Body of pancreas (tissue), 4 donors: Measurements from ENCODE around the gene BTG2. TPM values are rescaled to one million over a fixed set of nuclear protein-coding genes. Genes with fewer than 3 reads are reported as not detected.
"Not testable (repeated sequence)": the region's sequence is repeated elsewhere in the genome, so short reads cannot be mapped to it uniquely, and the experiment has no call there.

Experiments used
- ATAC-seq: fragments of 150-250 bp; one replicate; pipeline ENCODE4 v1.9.1; 2016
- DNase-seq, 4 donors: peaks; one replicate each; pipeline ENCODE4 v3.0.0-alpha.2; 2019
- H3K27ac ChIP-seq, 4 donors: fragments of 200-600 bp; sonication (generic); 1 replicate in 3 of 4; 2 replicates in 1 of 4; pipeline versions ENCODE4 v1.5.1 to v1.6.1; 2016 to 2019; ENCODE audit warnings: mild to moderate bottlenecking in 1 of 4, mixed read lengths in 1 of 4, moderate library complexity in 1 of 4
- H3K27me3 ChIP-seq, 2 donors: fragments of 200-600 bp; sonication (generic); one replicate each; pipeline ENCODE4 v1.6.0; 2016; ENCODE audit warnings: mild to moderate bottlenecking in 1 of 2
- H3K36me3 ChIP-seq, 2 donors: fragments of 200-600 bp; sonication (generic); replicated peaks in 1 of 2; 2 replicates each; pipeline ENCODE4 v1.5.1; 2016; ENCODE audit warnings: low read depth in 2 of 2; ENCODE audit not compliant: insufficient read depth in 1 of 2
- H3K4me1 ChIP-seq: fragments of 200-600 bp; sonication (generic); one replicate; pipeline ENCODE4 v1.6.0; 2016
- H3K4me3 ChIP-seq, 2 donors: fragments of 200-600 bp; sonication (generic); 1 replicate in 1 of 2; 2 replicates in 1 of 2; pipeline ENCODE4 v1.5.1; 2016 to 2019
- H3K9me3 ChIP-seq, 3 donors: fragments of 200-600 bp; sonication (generic); 1 replicate in 2 of 3; 2 replicates in 1 of 3; pipeline ENCODE4 v1.5.1; 2016
- POLR2A ChIP-seq, 3 donors: fragments of 450-650 bp; IDR thresholded peaks; one replicate each; pipeline ENCODE4 v1.6.1; 2016; ENCODE audit warnings: antibody characterized with exemption in 3 of 3, mild to moderate bottlenecking in 2 of 3
- WGBS, 2 donors: methylation state at CpG; one replicate each; pipeline ENCODE4 v1.1.5; 2017; 5-methylcytosine and 5-hydroxymethylcytosine counted together
- intact Hi-C: fragments of 100-400 bp; cut with DNase I; formaldehyde crosslinking; loops from one replicate; pipeline ENCODE4 v1.15.1; 2023
- total RNA-seq, 2 donors: library from RNA; depleted of rRNA; stranded (reverse); fragments of >200 nt; gene quantifications; one replicate each; pipeline ENCODE4 v1.1.0, GENCODE V29; 2016
- TF ChIP-seq, protein P1 (sequence below), 7 experiments: fragments of 450-650 bp in 4 of 7; fragments of 200-600 bp in 3 of 7; sonication (generic) in 3 of 7; IDR thresholded peaks; one replicate each; pipeline ENCODE4 v1.5.1; 2016 to 2019; ENCODE audit warnings: antibody characterized with exemption in 7 of 7

The BTG2 gene
- 100 to 1,000 TPM; 122 to 160 TPM for total RNA-seq

GRCh38 chr1:203304919-203305808 is at the start of gene BTG2:
TSS of gene BTG2 (plus strand) at chr1:203305519. CDS start at chr1:203305607, 88 bp downstream.
- H3K9me3 ChIP-seq: no peaks in the 10 kb centered on the region
- no peaks in the 10 kb centered on the region for H3K36me3 ChIP-seq
- TF ChIP-seq POLR2A (IDR thresholded peaks at IDR 0.05): peak; percentile 100
- TF ChIP-seq, protein P1, sequence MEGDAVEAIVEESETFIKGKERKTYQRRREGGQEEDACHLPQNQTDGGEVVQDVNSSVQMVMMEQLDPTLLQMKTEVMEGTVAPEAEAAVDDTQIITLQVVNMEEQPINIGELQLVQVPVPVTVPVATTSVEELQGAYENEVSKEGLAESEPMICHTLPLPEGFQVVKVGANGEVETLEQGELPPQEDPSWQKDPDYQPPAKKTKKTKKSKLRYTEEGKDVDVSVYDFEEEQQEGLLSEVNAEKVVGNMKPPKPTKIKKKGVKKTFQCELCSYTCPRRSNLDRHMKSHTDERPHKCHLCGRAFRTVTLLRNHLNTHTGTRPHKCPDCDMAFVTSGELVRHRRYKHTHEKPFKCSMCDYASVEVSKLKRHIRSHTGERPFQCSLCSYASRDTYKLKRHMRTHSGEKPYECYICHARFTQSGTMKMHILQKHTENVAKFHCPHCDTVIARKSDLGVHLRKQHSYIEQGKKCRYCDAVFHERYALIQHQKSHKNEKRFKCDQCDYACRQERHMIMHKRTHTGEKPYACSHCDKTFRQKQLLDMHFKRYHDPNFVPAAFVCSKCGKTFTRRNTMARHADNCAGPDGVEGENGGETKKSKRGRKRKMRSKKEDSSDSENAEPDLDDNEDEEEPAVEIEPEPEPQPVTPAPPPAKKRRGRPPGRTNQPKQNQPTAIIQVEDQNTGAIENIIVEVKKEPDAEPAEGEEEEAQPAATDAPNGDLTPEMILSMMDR (IDR thresholded peaks at IDR 0.05): peak in 1 of 7 experiments; percentile 13
- DNase-seq (peak; percentile 95 to 97 (median 96)), ATAC-seq (peak; percentile 83)
- peak within 1 kb of the TSS; percentile 95 to 99 (median 98) for H3K27ac ChIP-seq
- H3K4me3 ChIP-seq: peak within 1 kb of the TSS; percentile 49 to 84
- H3K4me1 ChIP-seq: peaks cover 58% of the 10 kb centered on the region
- intact Hi-C loops: no loop called here
- no peaks in the 10 kb centered on the region for H3K27me3 ChIP-seq
- WGBS, 2 donors: 2 to 3% methylated on average over 17 to 65 of the region's 79 CpGs

GRCh38 chr1:203256636-203257035 is 48.7 kb upstream of the BTG2 start:
- DNase-seq, H3K36me3 ChIP-seq, H3K4me1 ChIP-seq, H3K4me3 ChIP-seq, intact Hi-C loops, H3K27ac ChIP-seq, H3K9me3 ChIP-seq, H3K27me3 ChIP-seq, ATAC-seq: not testable (repeated sequence)
- 70 to 86% methylated on average over 1 to 9 of the region's 9 CpGs for WGBS, 2 donors

- ATAC-seq (no peak), DNase-seq (no peak)
- TF ChIP-seq, protein P1 (IDR thresholded peaks at IDR 0.05): no peak
- no peak for TF ChIP-seq POLR2A (IDR thresholded peaks at IDR 0.05)
- Histone ChIP-seq H3K36me3 (no peaks in the 10 kb centered on the region), H3K9me3 (no peaks in the 10 kb centered on the region), H3K27me3 (no peaks in the 10 kb centered on the region), H3K27ac (no peak overlapping the region), H3K4me3 (no peak overlapping the region), H3K4me1 (peaks cover 5% of the 10 kb centered on the region)
- WGBS, 2 donors: 70 to 76% methylated on average over 10 of the region's 10 CpGs
- intact Hi-C loops: no loop called here
Measured at GRCh38 chr1:203263496-203263895, 41.8 kb upstream of the BTG2 start.

DNA sequence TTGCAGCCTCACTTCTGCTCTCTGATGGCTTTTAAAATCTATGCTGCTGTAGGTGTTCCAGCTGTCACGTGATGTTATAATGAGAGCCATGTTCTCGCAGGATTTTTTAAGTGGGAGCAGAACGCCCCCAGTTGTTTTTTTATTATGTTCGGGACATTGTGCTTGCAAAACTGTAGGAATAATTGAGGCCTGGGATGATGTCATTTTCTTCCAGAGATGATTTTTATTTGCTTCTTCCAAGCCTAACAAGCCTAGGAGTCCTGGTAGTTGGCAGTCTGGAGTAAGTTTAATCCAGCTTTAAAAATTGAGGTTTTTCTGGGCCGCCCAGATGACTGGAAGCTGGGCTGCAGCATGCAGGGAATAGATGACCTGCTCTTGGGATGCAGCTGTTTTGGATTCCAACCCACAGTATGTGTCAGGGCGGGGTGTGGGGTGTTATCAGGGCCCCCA is 41.2 kb upstream of the BTG2 start:
- H3K27ac ChIP-seq: no peak overlapping the region
- 65 to 73% methylated on average over 6 of the region's 6 CpGs for WGBS, 2 donors
- no peaks in the 10 kb centered on the region for H3K36me3 ChIP-seq
- intact Hi-C loops: no loop called here
- H3K4me1 ChIP-seq: peaks cover 5% of the 10 kb centered on the region
- no peak for DNase-seq
- no peak overlapping the region for H3K4me3 ChIP-seq
- H3K9me3 ChIP-seq: no peaks in the 10 kb centered on the region
- no peak for TF ChIP-seq POLR2A (IDR thresholded peaks at IDR 0.05)
- TF ChIP-seq, protein P1 (IDR thresholded peaks at IDR 0.05): no peak
- no peaks in the 10 kb centered on the region for H3K27me3 ChIP-seq
- ATAC-seq: no peak

GRCh38 chr1:203265541-203265940 is 39.8 kb upstream of the BTG2 start:
- ATAC-seq (no peak), DNase-seq (no peak)
- Histone ChIP-seq H3K4me3 (no peak overlapping the region), H3K27ac (no peak overlapping the region), H3K4me1 (peaks cover 5% of the 10 kb centered on the region), H3K9me3 (no peaks in the 10 kb centered on the region), H3K27me3 (no peaks in the 10 kb centered on the region), H3K36me3 (no peaks in the 10 kb centered on the region)
- TF ChIP-seq POLR2A (IDR thresholded peaks at IDR 0.05): no peak
- TF ChIP-seq, protein P1 (IDR thresholded peaks at IDR 0.05): no peak
- 32% methylated on average over 4 of the region's 4 CpGs for WGBS, 2 donors
- intact Hi-C loops: loop anchor here (5.0 kb wide), 2 partner anchors 212 to 227 kb away; partner anchors contain the start of genes OPTC and PRELP

DNA sequence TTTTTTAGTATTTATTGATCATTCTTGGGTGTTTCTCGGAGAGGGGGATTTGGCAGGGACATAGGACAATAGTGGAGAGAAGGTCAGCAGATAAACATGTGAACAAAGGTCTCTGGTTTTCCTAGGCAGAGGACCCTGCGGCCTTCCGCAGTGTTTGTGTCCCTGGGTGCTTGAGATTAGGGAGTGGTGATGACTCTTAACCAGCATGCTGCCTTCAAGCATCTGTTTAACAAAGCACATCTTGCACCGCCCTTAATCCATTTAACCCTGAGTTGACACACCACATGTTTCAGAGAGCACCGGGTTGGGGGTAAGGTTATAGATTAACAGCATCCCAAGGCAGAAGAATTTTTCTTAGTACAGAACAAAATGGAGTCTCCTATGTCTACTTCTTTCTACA is 39.2 kb upstream of the BTG2 start:
- ATAC-seq, H3K27me3 ChIP-seq, H3K36me3 ChIP-seq, H3K4me3 ChIP-seq, H3K4me1 ChIP-seq, H3K9me3 ChIP-seq, DNase-seq, H3K27ac ChIP-seq: not testable (repeated sequence)
- intact Hi-C loops: loop anchor here (5.0 kb wide), 2 partner anchors 211 to 226 kb away; partner anchors contain the start of genes OPTC and PRELP
- WGBS, 2 donors: 37 to 48% methylated on average over 5 of the region's 5 CpGs
